HepG2 (cell line): ENCODE measurements around the gene P4HA1. TPM values are rescaled to one million over a fixed set of nuclear protein-coding genes. Genes with fewer than 3 reads are reported as not detected.

ENCODE experiments used
- FOXP1 ChIP-seq, 2 experiments: fragments of 450-650 bp in 1 of 2; IDR thresholded peaks; 2 replicates each; pipeline ENCODE4 v1.6.1; 2017 to 2018; ENCODE audit warnings: antibody characterized with exemption in 1 of 2
- GATAD2A ChIP-seq: IDR thresholded peaks from 2 replicates; pipeline ENCODE4 v1.6.1; 2016
- GFI1 ChIP-seq: sonication (generic); formaldehyde crosslinking; IDR thresholded peaks from 2 replicates; pipeline ENCODE4 v1.5.0; 2020; ENCODE audit warnings: missing genetic modification reagents, mild to moderate bottlenecking, borderline replicate concordance
- LCORL ChIP-seq, 2 experiments: fragments of 450-650 bp in 1 of 2; sonication (generic) in 1 of 2; formaldehyde crosslinking in 1 of 2; IDR thresholded peaks; 2 replicates each; pipeline versions ENCODE4 v1.5.0 to v1.6.1; 2017 to 2020; ENCODE audit warnings: antibody characterized with exemption in 1 of 2, missing genetic modification reagents in 1 of 2
- MAFF ChIP-seq: IDR thresholded peaks from 2 replicates; pipeline ENCODE4 v1.6.1; 2011; ENCODE audit warnings: low read depth, low read length, improper control_type of control experiment
- PRDM10 ChIP-seq: sonication (generic); formaldehyde crosslinking; IDR thresholded peaks from 2 replicates; pipeline ENCODE4 v1.4.0; 2020; ENCODE audit warnings: low read depth, missing genetic modification reagents
- ZBTB39 ChIP-seq: sonication (generic); formaldehyde crosslinking; IDR thresholded peaks from 2 replicates; pipeline ENCODE4 v1.5.0; 2020; ENCODE audit warnings: missing genetic modification reagents
- ZNF589 ChIP-seq: sonication (generic); formaldehyde crosslinking; conservative IDR thresholded peaks from 2 replicates; pipeline ENCODE4 v1.8.0; 2022; ENCODE audit warnings: mild to moderate bottlenecking, moderate library complexity, missing genetic modification reagents
- ZNF781 ChIP-seq: sonication (generic); formaldehyde crosslinking; IDR thresholded peaks from 2 replicates; pipeline ENCODE4 v1.5.1; 2020; ENCODE audit warnings: borderline replicate concordance, mild to moderate bottlenecking, missing genetic modification reagents; ENCODE audit errors: not compliant biosample characterization
- polyA plus RNA-seq, 8 experiments: library from polyadenylated mRNA; depleted of rRNA in 3 of 8; stranded (reverse) in 7 of 8; unstranded in 1 of 8; fragments of >200 nt; fragmentation: Illumina TruSeq in 4 of 8; extraction: Trizol in 4 of 8; gene quantifications; 2 replicates each; pipeline versions ENCODE4 v1.2.1 to v1.2.3, GENCODE V29; 2011 to 2016; ENCODE audit warnings: low read depth in 4 of 8, missing spikeins in 1 of 8, mixed read lengths in 1 of 8; ENCODE audit not compliant: insufficient read depth in 1 of 8
- total RNA-seq, 5 experiments: library from RNA; depleted of rRNA; stranded (reverse); fragments of >200 nt; fragmentation: Illumina TruSeq; extraction: Trizol; gene quantifications; 2 replicates each; pipeline ENCODE4 v1.2.3, GENCODE V29; 2016; ENCODE audit warnings: low read depth in 1 of 5

Gene P4HA1
- total and polyA plus RNA-seq, 2 of the 13 experiments (the other 11 are each of a cell fraction or from before 2014, with no cell fraction given) = 63.1 to 196 TPM

- TF ChIP-seq PRDM10 = peak; percentile 79; the same call in 1 of the 2 replicates
- TF ChIP-seq LCORL (IDR thresholded peaks at IDR 0.05) = no peak; the same call in 1 of the 2 replicates
- TF ChIP-seq LCORL (CRISPR knock-in tag; IDR thresholded peaks at IDR 0.05) = peak; percentile 65; the same call in 1 of the 2 replicates
- TF ChIP-seq MAFF = no peak
- TF ChIP-seq ZBTB39 (CRISPR knock-in tag) = peak; percentile 81; the same call in 1 of the 2 replicates
- TF ChIP-seq GFI1 (CRISPR knock-in tag) = no peak
- TF ChIP-seq FOXP1 (IDR thresholded peaks at IDR 0.05) = no peak
- TF ChIP-seq FOXP1 (CRISPR knock-in tag; IDR thresholded peaks at IDR 0.05) = peak; percentile 80
- no peak for TF ChIP-seq ZNF589 (CRISPR knock-in tag)
- no peak for TF ChIP-seq ZNF781 (CRISPR knock-in tag)
- TF ChIP-seq GATAD2A (CRISPR knock-in tag) = peak; percentile 94
- TF ChIP-seq, all 625 proteins: peak for 81
These were observed 8.4 kb downstream of the P4HA1 start (continued) for GRCh38 chr10:73088304-73088703.
